Activated CD8-positive, alpha-beta memory T cell treated with anti-CD3 and anti-CD28 coated beads, Interleukin-2, amount 50 U/mL, for 1 hour (primary cell): Measurements from ENCODE around the gene STK25.
"Not testable (repeated sequence)": the region's sequence is repeated elsewhere in the genome, so short reads cannot be mapped to it uniquely, and the experiment has no call there.

ENCODE experiments used
- DNase-seq: peaks from one replicate; pipeline ENCODE4 v3.0.0-alpha.2; 2020; ENCODE audit errors: extremely low read depth

STK25 gene

DNA sequence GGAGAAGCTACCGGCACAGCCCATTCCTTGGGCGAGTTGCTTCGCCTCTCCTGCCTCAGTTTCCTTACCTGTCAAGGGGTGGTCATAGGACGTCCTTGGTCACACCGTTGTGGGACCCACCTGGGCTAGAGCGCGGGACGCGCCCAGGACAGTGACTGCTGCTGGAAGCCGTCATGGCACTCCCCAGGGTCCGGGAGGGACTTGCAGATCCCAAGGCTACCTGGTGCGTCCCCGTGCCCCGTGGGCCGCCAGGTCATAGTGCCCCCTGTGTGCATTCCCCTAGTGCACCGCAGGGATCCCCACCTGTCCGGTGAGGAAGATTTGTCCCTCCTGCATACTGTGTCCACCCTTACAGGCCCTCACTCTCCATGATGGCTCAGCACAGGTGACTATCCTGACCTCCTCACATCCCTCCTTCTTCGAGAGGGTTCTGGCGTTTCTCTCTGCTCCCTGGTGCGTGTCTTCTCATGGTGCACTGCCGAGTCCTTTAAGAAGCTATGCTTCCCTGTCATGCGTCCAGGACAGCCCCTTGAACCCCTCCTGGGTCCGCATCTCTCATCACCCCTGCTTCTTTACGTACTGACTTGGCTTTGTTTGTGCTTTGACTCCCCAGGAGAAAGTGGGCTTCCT is 886 bp upstream of the STK25 start:
- no peak for DNase-seq

DNA sequence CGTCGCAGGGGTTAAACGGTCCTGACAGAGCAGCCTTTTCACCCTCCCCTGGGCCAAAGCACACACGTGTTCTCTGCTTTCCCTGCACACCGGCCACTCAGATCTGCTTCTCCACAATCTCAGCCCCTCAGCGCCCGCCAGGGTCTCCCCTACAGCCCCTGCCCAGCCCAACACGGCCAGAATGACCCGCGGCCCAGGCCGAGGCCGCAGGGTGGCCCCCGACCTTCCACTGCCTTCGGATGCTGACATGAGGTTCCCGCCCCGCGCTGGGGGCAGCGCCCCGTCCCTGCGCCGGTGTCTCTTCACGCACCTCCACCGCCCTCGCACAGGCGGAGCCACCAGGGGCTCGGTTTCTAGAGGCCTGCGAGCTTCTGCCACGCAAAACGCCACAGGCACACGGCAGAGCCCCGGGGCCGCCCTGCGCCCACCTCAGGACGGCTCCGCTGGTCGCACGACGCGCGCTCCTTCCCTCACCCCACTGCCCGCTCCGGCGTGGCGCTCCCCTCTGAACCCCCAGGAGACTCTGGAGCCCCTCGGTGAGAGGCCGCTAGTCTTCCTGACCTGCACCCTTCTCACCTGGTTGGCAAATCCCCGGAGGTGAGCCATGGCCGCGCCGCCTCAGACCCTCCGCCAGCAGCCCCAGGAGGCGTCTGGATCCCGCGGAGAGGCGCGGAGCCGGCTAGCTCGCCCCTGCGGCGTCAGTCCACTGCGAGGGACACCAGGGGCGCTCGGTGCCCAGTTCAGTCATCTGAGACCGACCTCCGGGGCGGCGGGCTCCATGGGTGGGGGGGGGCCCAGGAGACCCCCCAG is 749 bp downstream of the STK25 start:
- no peak for DNase-seq

DNA sequence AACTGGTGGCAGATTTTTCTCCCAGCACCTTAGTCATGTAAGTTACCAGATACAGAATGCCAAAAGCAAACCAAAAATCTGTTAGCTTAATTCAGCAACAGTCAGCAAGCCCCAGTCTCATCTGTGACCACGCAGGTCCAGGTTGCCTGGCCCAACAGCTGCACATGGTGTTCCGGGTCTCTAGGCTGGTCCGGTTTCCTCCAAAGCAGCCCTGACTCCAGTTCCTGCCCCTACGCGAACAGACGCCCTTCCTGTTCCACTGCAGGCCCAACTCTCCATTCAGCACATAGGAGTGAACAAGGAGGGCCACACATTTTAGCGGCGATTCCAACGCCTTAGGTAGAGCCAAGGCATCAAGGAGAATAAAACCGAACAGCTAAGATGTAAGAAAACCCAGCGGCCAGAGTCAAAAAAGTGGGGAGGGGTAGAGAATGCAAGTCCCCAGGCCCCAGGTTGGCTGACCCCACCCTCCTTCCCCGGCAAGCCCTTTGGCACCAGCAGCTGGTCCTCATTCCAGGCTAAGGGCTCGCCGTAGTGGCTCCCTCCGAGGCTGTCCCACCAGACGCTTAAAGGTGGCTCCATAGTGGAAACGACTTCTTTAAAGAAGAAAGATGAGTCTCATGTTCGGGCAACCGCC is 1.5 kb downstream of the STK25 start:
- DNase-seq, result no peak

DNA sequence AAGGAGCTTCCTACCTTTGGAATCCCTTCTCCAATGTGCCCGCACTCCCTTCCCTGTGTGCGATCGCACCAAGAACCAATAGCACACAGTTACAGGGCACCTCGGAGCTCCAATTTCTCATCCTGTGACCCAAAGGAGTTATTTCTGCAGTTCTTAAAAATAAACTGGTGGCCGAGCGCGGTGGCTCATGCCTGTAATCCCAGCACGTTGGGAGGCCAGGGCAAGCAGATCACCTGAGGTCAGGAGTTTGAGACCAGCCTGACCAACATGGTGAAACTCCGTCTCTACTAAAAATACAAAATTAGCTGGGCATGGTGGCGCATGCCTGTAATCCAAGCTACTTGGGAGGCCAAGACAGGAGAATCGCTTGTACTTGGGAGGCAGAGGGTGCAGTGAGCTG is 2.1 kb downstream of the STK25 start:
- not testable (repeated sequence) for DNase-seq

DNA sequence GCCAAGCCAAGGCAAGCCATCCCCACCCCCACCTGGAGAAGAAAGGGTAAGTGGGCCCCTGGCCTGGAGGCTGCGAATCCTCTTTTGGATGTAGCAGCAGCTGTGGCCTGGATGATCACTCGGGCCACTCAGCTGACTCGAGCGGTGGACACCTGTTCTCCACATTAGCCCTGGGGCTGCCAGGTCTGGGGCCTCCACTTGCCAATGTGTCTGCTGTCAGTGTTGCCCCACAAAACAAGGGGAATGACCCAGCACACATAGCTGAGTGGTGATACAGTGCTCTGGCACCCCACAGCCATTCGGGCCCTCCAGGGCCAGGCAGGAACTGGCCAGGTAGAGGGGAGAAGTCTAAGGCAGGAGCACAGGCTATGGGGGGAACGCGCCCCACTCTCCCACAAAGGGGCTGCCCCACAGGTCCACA is 2.6 kb downstream of the STK25 start:
- no peak for DNase-seq

DNA sequence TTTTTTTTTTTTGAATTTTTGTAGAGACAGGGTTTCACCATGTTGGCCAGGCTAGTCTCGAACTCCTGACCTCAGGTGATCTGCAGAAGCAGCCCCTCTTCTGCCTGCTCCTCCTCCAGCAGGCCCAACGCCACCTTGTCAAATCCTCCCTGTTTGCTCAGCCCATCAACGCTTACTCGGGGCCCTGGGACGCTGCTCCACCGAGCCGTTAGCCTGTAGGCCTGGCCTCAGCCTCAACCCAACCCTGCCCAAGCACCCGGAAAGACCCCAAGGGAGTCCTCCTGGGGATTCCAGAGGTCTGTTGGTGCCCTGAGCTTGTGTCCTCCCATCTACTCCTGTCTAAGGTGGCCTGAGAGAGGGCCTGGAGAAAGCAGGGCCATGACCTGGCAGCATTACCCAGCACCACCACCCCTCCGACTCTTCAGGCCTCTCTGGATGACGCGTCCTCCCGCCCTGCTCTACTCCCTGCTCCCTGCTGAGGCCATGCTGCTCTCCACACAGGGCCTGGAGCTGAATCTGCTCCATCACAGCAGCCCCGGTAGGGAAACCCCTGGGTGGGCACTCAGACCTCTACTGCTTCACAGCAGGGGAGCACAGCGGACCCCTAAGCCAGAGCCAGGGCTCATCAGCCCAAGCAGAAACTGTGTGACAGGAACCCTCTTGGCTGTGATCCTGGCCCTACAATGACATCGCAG is 3.2 kb downstream of the STK25 start:
- DNase-seq, result no peak

DNA sequence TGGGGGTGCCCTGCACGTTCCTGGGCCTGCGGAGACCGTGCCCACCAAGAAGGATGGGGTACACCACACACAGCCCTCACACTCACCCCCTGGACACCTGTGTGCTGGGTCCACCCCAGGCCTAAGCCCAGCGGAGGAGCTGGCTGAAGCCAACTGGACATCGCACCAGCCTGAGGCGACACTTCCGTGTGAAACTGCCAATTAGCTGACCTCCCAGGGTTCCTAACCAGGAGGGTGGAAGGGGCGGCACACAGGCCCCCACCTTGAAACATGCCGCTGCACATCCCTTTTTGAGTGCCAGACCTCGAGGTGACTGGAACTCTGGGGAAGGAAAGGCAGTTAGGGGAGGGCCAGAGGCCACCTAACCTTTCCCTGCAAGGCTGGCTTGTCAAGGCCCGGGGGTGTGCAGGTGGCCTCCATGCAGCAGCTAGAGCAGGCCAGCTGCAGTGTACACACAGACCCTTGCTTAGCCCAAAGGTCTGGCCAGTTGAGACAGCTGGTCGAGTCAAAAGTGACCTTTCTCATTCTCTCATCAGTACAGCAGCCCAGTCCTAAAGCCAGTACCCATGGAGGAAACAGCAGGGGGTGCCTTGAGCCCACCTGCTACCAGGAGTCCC is 4.5 kb downstream of the STK25 start:
- DNase-seq, result no peak

DNA sequence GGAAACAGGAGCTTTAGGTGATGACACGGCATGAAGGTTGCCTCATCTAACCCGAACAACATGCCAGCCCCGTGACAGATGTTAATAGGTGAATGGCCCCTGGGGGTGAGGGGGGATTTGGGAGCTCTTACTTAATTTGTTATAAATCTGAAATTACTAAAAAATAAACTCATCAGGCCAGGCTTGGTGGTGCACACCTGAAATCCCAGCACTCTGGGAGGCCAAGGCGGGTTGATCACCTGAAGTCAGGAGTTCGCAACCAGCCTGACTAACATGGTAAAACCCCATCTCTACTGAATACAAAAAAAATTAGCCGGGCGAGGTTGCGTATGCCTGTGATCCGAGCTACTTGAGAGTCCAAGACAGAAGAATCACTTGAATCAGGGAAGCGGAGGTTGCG is 6.1 kb downstream of the STK25 start:
- DNase-seq, result no peak

DNA sequence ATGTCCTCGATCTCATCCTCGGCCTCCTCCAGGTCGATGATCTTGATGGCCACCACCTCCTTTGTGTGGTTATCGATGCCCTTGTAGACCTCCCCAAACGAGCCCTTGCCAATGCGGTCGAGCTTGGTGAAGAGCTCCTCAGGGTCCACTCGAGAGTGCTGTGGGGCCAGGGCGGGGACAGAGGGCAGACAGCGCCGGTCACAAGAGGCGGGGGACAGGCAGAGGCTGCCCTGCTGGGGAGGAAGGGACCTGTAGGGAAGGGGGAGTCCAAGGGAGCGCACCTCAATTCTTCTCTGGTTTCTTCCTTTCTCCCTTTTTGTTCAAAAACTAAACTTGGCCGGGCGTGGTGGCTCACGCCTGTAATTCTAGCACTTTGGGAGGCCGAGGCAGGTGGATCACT is 6.8 kb downstream of the STK25 start:
- no peak for DNase-seq

DNA sequence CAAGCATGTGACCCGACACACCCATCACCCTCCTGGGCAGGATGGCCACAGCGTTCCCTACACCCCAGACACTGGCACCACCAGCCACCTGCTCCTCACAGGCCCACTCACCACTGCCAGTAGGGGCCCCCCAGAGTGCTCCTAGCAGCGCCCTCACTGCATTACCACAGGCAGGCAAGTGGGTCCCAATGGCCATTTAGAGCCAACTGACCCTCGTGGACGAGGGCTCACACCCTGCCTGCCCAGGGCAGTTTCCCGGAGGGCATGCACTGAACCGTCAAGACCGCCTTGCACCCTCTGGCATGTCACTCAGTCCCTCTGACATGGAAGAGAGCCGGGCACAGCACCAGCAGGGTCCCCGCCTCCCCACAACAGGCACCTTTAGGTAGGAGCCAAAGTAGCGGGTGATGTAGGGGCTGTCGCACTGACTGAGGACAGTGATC is 7.3 kb downstream of the STK25 start:
- no peak for DNase-seq

DNA sequence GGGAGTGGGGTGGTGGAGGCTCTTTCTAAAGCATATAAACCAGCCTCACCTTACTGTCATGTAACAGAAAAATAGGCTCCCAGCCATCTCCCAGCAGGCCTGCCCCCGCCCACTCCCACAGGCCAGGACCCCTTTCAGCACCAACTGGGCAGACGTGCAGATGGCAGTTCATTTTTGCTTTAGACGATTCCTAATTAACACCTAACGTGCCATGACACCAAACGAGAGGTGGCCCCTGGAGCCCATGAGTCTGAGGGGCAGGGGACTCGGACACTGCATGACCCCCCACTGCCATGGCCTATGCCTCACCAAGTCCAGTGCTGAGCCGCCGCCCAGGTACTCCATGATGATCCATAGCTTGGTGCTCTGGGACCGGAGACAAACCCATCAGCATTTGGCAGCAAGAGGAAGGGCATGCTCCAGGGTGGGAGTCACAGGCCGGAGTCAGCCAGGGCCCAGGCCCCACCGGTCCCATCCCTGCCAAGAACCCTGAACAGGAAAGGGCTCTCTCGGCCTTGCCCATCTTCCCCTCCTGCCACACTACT is 7.9 kb downstream of the STK25 start:
- DNase-seq, result no peak

DNA sequence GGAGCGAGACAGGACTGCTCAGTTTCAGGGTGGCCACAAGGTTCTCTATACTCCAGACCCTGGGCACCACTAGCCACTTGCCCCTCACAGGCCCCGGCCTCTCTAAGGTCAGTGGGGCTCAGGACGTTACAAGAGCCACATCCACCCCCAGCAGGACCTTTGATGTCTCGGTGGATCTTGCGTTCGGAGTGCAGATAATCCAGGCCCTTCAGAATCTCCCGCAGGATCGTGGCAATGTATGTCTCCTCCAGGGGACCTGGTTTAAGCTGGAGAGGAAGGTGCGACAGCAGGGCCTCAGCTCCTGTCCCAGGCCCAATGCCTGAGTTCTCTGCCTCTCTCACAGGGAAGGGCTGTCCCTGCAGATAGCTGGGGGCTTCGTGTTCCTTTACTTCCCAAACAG is 8.4 kb downstream of the STK25 start:
- DNase-seq, result no peak

DNA sequence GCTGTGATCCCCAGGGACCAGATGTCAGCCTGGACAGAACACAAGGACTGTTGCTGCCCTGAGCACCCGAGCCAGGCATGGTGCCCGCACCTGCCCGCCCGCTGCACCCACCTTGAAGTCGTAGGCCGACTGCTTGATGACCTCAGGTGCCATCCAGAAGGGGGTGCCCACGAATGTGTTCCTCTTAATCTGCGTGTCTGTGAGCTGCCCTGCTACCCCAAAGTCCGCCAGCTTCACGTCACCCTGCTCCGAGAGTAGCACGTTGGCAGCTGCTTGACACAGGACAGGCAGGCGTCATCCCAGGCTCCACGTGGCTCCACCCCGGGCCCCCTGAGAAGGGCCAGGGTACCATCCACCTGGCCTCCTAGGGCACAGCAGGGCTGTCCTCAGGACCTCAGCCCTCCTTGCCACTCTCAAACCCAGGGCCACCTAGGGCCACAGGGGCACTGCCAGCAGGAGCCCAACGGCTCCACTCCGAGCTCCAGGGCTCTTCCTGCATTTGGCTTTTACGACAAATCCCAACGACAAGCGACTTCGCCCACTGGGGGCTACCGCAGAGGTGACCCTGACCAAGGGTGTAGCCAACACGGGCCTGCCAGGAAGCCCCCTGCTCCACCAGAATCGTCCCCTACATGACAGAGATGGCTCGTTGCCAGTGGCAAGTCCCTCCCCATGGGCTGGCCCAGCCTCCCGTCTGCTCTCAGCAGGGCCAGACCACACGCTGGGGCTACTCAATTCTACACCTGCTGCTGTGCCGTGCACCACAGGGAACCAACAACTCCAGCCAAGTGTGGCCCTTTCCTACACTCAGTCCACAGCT is 9.0 kb downstream of the STK25 start:
- DNase-seq, result no peak

DNA sequence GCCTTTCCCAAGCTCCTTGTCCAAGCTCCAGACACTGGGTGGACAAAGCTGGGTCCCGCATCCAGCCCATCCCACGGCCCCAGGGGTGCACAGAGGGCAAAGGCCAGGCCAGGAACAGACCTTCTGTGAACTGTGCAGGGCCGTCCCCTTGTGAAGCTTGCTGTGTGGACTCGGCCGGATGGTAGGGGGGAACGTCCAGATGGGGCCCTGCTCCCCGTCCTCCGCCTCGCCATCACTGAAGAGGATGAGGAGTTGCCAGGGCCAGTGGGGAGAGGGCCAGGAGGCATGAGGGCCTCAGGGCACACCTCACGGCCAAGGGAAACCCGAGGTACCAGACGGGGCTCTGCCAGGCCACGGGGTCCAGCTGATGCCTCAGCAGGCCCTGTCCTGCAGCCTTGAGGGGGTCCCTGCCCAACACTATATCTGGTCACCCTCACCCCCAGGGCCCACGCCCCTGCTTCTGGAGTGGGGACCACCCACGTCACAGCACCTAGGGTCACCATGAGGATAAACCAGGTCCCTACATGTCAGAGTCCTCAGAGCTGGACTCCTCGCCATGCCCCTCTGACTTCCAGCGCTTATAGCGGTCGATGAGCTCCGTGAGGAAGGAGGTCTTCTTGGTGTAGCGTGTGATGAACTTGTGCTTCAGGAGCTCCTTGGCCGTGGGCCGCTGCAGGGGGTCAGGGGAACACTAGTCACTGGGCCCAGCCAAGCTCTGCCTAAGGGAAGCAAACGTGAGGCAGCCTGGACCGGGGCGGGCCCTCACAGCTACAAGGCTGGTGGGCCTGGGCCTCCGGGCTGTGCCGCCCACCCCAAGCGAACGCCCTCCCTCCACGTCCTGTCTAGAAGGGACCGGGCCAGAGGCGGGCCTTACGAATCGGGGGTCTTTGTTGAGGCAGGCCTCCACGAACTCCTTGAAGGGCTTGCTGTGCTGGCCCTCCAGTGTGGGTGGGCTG is 10.0 kb downstream of the STK25 start:
- no peak for DNase-seq

DNA sequence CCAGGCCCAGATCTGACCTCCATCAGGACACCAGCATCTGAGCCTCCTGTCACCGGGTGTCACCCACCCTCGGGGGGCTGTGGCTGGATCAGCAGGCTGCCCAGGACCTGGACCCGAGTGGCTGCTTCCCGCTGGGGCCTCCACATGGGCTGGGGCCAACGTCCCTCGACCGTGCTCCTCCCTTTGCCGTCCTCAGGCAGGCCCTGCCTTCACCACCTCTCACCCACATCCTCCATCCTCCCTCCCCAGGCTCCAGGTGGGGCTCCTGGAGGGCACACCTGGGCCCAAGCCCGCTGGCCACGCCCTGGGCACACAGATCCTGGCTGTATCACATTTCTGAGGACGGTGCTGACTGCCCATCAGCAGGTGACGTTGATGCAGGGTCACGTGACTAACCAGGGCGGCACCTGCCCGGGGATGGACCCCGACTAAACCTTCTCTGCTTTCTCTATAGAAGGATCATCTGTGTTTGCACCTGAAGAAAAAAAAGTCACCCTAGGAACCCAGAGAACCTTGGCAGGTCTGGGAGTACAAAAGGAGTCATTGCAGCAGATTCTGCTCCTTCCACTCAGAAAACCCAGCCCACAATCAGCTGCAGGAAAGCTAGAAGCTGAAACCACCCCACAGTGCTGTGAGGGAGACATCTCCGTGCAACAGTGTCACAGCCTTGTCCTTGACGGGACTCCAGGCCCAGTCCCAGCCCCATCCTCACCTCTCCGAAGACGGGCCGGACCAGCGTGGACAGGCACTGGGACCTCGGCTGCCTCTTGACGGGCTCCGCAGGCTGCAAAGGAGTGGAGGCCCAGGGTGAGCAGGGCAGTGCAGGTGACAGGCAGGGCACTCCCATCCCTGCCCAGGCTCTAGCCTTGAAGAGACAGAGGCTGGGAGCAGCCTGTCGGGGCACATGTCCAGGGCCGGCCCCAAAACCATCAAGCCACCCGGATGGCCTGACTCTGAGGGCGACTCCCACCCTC is 11.2 kb downstream of the STK25 start:
- no peak for DNase-seq

DNA sequence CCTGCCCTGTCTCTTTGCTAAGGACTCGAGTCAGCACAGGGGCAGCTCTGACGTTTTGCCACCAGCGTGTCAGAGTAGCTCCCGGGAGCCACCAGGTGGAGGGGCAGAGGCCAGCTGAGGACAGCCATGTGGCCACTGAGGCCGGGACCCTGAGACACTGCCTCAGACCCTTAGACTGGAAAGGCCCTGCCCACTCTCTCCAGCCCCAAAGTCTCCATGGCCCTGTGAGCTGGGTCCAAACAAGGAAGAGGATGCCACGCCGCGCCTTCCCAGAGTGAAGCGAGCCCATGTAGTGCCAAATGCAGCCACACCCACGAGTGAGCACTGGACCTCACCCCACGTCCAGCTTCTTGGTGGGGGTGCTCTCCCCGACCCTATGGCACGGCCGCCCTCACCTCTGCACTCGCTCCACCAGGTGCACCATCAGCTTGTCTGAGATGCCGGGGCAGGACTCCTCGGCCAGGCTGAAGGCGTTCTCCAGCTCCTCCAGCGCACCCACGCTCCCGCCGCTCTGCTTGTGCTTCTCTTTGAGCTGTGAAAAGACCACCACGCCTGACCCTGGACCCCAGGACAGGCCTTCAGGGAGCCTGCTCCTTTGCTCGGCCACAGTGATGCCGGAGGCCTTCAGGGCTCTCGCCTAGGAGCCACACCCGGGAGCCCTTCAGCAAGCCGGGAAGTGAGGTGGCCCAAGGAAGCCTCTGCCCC is 12.2 kb downstream of the STK25 start:
- no peak for DNase-seq

DNA sequence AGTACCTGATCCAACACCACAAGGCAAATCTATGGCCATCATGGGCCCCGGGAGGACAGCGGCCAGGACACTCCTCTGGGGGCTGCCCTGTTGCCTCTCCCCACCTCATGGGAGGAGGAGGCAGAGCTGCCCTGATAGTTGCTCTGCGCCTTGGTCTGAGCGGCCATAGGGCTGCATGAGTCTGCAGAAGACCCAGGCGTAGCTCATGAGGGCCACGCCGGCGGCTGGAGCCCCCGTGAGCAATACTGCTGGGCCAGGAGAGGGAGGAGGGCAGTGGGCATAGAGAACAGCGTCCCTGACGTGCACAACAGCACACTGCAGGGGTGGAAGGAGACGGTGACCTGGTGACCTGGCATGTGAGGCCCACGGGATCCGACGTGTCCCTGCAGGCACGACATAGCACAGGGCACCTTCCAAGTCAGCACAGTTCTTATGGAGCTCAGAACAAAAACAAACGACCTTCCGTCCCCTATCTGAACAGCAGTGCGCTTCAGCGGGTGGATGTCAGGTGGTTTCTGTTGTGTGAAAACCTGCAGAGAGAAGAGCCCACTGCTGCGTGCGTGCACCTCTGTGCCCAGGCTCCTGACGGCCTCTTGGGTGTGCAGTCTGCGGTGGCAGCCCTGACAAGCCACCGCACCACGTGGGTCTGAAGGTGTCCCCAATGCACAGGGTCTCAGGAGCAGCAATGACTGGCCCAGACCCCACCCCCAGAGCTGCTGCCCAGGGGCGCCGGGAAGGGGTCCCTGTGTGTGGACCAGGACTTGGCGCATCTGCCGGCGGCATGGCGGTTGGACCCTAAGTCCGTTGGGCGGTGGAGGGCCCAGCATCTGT is 13.0 kb downstream of the STK25 start:
- DNase-seq, result no peak
